Measurements from ENCODE around the gene E4F1.
"Not testable (repeated sequence)": the region's sequence is repeated elsewhere in the genome, so short reads cannot be mapped to it uniquely, and the experiment has no call there.

Gene E4F1

GRCh38 chr16:2244926-2245795 is 21.8 kb downstream of the E4F1 start:
- Histone ChIP-seq H3K36me3 (ENCODE audit: control insufficient read depth, insufficient read depth, low read length) (peaks cover 20% of the 10 kb centered on the region), H3K4me3 (ENCODE audit: insufficient read depth, low read depth, low read length) (no peak overlapping the region), H3K27ac (ENCODE audit: insufficient read depth, low read depth, low read length, poor library complexity, severe bottlenecking) (no peak overlapping the region), H3K9me3 (ENCODE audit: control insufficient read depth, low read length) (no peaks in the 10 kb centered on the region), H3K27me3 (ENCODE audit: control insufficient read depth, insufficient read depth, low read length, poor library complexity, severe bottlenecking) (no peaks in the 10 kb centered on the region), H3K4me1 (ENCODE audit: control insufficient read depth, insufficient read depth, low read length) (no peaks in the 10 kb centered on the region)
- WGBS, 2 experiments: 94 to 95% methylated on average over 30 of the region's 30 CpGs

DNA sequence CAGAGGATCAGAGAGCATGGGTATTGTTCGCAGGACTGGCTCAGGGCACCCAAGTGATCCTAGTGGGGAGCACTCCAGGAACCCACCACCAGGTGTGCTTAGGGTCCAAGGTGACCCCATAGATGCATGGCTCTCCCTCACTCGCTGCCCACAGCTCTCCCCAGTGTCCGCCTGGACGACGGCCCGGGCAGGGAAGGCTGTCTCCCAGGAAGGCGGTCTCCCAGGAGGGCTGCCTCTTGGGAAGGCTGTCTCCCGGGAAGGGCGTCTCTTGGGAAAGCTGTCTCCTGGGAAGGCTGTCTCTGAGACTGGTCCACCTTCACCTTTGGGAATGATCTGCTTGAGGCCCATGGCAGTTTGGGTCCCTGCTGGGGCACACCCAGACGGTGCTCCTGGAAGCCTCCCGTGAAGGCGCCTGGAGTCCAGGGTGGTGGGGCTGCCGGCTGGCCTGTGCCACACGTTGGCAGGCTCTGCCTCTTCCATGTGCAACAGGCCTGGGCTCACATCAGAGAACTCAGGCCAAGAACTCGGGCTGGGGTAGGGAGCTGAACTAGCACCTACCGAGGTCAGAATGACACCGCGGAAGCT is 23.0 kb downstream of the E4F1 start:
- H3K36me3 ChIP-seq (ENCODE audit: control insufficient read depth, insufficient read depth, low read length): peaks cover 20% of the 10 kb centered on the region
- no peaks in the 10 kb centered on the region for H3K27me3 ChIP-seq (ENCODE audit: control insufficient read depth, insufficient read depth, low read length, poor library complexity, severe bottlenecking)
- H3K4me1 ChIP-seq (ENCODE audit: control insufficient read depth, insufficient read depth, low read length): no peaks in the 10 kb centered on the region
- H3K27ac ChIP-seq (ENCODE audit: insufficient read depth, low read depth, low read length, poor library complexity, severe bottlenecking): no peak overlapping the region
- no peak overlapping the region for H3K4me3 ChIP-seq (ENCODE audit: insufficient read depth, low read depth, low read length)
- no peaks in the 10 kb centered on the region for H3K9me3 ChIP-seq (ENCODE audit: control insufficient read depth, low read length)
- WGBS, 2 experiments: 96% methylated on average over 18 of the region's 18 CpGs

DNA sequence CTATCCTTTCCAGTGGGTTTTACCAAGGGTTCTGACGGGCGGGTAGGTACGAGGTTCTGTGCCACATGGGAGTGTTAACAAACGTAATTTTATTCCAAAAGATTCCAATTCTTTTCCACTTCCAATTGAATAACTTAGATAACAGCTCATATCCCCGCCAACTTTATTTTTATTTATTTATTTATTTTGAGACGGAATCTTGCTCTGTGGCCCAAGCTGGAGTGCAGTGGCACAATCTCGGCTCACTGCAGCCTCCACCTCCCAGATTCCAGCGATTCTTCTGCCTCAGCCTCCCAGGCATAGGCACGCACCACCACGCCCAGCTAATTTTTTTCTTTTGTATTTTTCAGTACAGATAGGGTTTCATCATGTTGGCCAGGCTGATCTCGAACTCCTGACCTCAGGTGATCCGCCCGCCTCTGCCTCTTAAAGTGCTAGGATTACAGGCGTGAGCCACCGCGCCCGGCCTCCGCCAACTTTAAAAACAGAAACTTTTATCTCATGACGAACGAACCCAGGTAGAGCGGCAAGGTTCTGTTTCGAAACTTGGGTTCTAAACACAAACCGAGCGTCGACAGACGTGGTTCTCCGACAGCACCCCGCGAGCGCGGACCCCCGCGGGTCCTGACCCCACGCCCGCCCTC is 27.4 kb downstream of the E4F1 start:
- Histone ChIP-seq H3K4me1 (ENCODE audit: control insufficient read depth, insufficient read depth, low read length) (peaks cover 7% of the 10 kb centered on the region), H3K9me3 (ENCODE audit: control insufficient read depth, low read length) (no peaks in the 10 kb centered on the region), H3K27me3 (ENCODE audit: control insufficient read depth, insufficient read depth, low read length, poor library complexity, severe bottlenecking) (no peaks in the 10 kb centered on the region), H3K27ac (ENCODE audit: insufficient read depth, low read depth, low read length, poor library complexity, severe bottlenecking) (no peak overlapping the region), H3K36me3 (ENCODE audit: control insufficient read depth, insufficient read depth, low read length) (peaks cover 36% of the 10 kb centered on the region), H3K4me3 (ENCODE audit: insufficient read depth, low read depth, low read length) (peak overlapping the region; percentile 67)
- WGBS, 2 experiments: 5 to 6% methylated on average over 34 to 35 of the region's 35 CpGs

GRCh38 chr16:2251296-2252111 is 28.1 kb downstream of the E4F1 start, which contains the start of gene ECI1:
ECI1 (minus strand) TSS chr16:2251587; CDS start chr16:2251566, 21 bp downstream.
- Histone ChIP-seq H3K4me3 (ENCODE audit: insufficient read depth, low read depth, low read length) (peak within 1 kb of the TSS; percentile 67), H3K36me3 (ENCODE audit: control insufficient read depth, insufficient read depth, low read length) (peaks cover 37% of the 10 kb centered on the region)
- 4% methylated on average over 88 of the region's 88 CpGs for WGBS, 2 experiments

GRCh38 chr16:2252806-2253148 is 29.4 kb downstream of the E4F1 start:
- Histone ChIP-seq H3K36me3 (ENCODE audit: control insufficient read depth, insufficient read depth, low read length) (peaks cover 39% of the 10 kb centered on the region), H3K27me3 (ENCODE audit: control insufficient read depth, insufficient read depth, low read length, poor library complexity, severe bottlenecking) (no peaks in the 10 kb centered on the region), H3K27ac (ENCODE audit: insufficient read depth, low read depth, low read length, poor library complexity, severe bottlenecking) (no peak overlapping the region), H3K4me3 (ENCODE audit: insufficient read depth, low read depth, low read length) (no peak overlapping the region), H3K9me3 (ENCODE audit: control insufficient read depth, low read length) (no peaks in the 10 kb centered on the region), H3K4me1 (ENCODE audit: control insufficient read depth, insufficient read depth, low read length) (peaks cover 7% of the 10 kb centered on the region)
- 93 to 96% methylated on average over 6 to 7 of the region's 7 CpGs for WGBS, 2 experiments

More at GRCh38 chr16:2251296-2252111, 28.1 kb downstream of the E4F1 start, which contains the start of gene ECI1:
- H3K27ac ChIP-seq (ENCODE audit: insufficient read depth, low read depth, low read length, poor library complexity, severe bottlenecking): peak within 1 kb of the TSS; percentile 94
- H3K4me1 ChIP-seq (ENCODE audit: control insufficient read depth, insufficient read depth, low read length): peaks cover 7% of the 10 kb centered on the region
- H3K9me3 ChIP-seq (ENCODE audit: control insufficient read depth, low read length): no peaks in the 10 kb centered on the region
- no peaks in the 10 kb centered on the region for H3K27me3 ChIP-seq (ENCODE audit: control insufficient read depth, insufficient read depth, low read length, poor library complexity, severe bottlenecking)

DNA sequence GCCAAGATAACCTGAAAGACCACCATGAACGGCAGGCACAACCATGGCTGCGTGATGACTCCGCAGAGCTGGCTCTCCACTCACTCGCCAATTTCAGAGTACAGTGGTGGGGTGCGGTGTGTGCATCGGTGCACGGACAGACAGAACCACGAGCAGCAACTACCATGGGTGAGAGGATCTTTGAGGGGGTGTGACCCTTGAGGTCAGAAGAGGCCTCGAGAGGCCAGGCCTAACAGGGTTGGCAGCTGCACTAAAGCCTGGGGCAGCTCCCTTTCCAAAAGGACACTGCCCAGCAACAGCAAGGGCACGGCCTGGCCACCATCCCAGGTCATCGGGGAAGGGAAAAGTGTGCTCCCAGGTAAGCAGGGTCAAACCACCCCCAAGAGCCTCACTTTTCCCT is 29.9 kb downstream of the E4F1 start:
- peaks cover 42% of the 10 kb centered on the region for H3K36me3 ChIP-seq (ENCODE audit: control insufficient read depth, insufficient read depth, low read length)
- H3K4me1 ChIP-seq (ENCODE audit: control insufficient read depth, insufficient read depth, low read length): peaks cover 7% of the 10 kb centered on the region
- WGBS, 2 experiments: 96% methylated on average over 11 of the region's 11 CpGs
- no peaks in the 10 kb centered on the region for H3K27me3 ChIP-seq (ENCODE audit: control insufficient read depth, insufficient read depth, low read length, poor library complexity, severe bottlenecking)
- no peaks in the 10 kb centered on the region for H3K9me3 ChIP-seq (ENCODE audit: control insufficient read depth, low read length)
- no peak overlapping the region for H3K27ac ChIP-seq (ENCODE audit: insufficient read depth, low read depth, low read length, poor library complexity, severe bottlenecking)
- no peak overlapping the region for H3K4me3 ChIP-seq (ENCODE audit: insufficient read depth, low read depth, low read length)

GRCh38 chr16:2256531-2257140 is 33.2 kb downstream of the E4F1 start:
- WGBS, 2 experiments: 93 to 95% methylated on average over 12 of the region's 12 CpGs
- Histone ChIP-seq H3K27me3 (ENCODE audit: control insufficient read depth, insufficient read depth, low read length, poor library complexity, severe bottlenecking) (no peaks in the 10 kb centered on the region), H3K27ac (ENCODE audit: insufficient read depth, low read depth, low read length, poor library complexity, severe bottlenecking) (no peak overlapping the region), H3K4me3 (ENCODE audit: insufficient read depth, low read depth, low read length) (no peak overlapping the region), H3K9me3 (ENCODE audit: control insufficient read depth, low read length) (no peaks in the 10 kb centered on the region), H3K4me1 (ENCODE audit: control insufficient read depth, insufficient read depth, low read length) (peaks cover 7% of the 10 kb centered on the region), H3K36me3 (ENCODE audit: control insufficient read depth, insufficient read depth, low read length) (peaks cover 69% of the 10 kb centered on the region)

DNA sequence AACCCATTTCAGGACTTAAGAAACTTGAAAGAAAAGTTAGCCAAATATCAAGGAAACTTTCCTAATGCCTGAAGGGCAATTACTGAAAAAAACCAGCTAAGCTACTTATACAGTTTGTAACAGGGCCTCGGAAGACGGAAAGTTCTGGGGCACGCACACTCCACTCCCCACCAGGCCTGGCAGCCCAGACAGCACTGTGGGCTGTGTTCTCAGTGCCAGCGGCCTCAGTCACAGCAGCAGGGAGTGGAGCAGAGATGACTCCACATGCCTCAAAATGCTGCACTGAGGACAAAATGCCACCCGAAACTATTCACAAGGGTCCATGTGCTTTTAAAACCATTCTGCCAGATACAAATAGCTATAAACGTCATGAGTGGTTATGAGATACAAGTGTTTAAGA is 34.3 kb downstream of the E4F1 start:
- Histone ChIP-seq H3K27me3 (ENCODE audit: control insufficient read depth, insufficient read depth, low read length, poor library complexity, severe bottlenecking) (no peaks in the 10 kb centered on the region), H3K9me3 (ENCODE audit: control insufficient read depth, low read length) (no peaks in the 10 kb centered on the region), H3K36me3 (ENCODE audit: control insufficient read depth, insufficient read depth, low read length) (peaks cover 78% of the 10 kb centered on the region), H3K4me1 (ENCODE audit: control insufficient read depth, insufficient read depth, low read length) (no peaks in the 10 kb centered on the region), H3K27ac (ENCODE audit: insufficient read depth, low read depth, low read length, poor library complexity, severe bottlenecking) (no peak overlapping the region), H3K4me3 (ENCODE audit: insufficient read depth, low read depth, low read length) (no peak overlapping the region)
- 91 to 97% methylated on average over 5 to 6 of the region's 6 CpGs for WGBS, 2 experiments

GRCh38 chr16:2258530-2258929 is 35.1 kb downstream of the E4F1 start:
- not testable (repeated sequence) for H3K4me1 ChIP-seq (ENCODE audit: control insufficient read depth, insufficient read depth, low read length); H3K4me3 ChIP-seq (ENCODE audit: insufficient read depth, low read depth, low read length); H3K27ac ChIP-seq (ENCODE audit: insufficient read depth, low read depth, low read length, poor library complexity, severe bottlenecking); H3K9me3 ChIP-seq (ENCODE audit: control insufficient read depth, low read length); H3K27me3 ChIP-seq (ENCODE audit: control insufficient read depth, insufficient read depth, low read length, poor library complexity, severe bottlenecking)
- 94 to 95% methylated on average over 7 of the region's 7 CpGs for WGBS, 2 experiments
- peaks cover 77% of the 10 kb centered on the region for H3K36me3 ChIP-seq (ENCODE audit: control insufficient read depth, insufficient read depth, low read length)
